Measurements from ENCODE around the gene GNPTAB.
A peak's percentile ranks its signal among the peaks of the same experiment; 100 is the strongest.

GRCh38 chr12:101876861-101877805, 46.4 kb upstream of the GNPTAB start, which contains the start of gene DRAM1:
- TF ChIP-seq CTCF (IDR thresholded peaks at IDR 0.05) (no peak), CBFB (CRISPR knock-in tag; IDR thresholded peaks at IDR 0.05; ENCODE audit: low read depth) (no peak), ATF6 (CRISPR knock-in tag; IDR thresholded peaks at IDR 0.05) (no peak), USF1 (CRISPR knock-in tag; IDR thresholded peaks at IDR 0.05) (no peak; the same call in 1 of the 2 replicates), CREM (CRISPR knock-in tag; IDR thresholded peaks at IDR 0.05) (no peak), MAX (CRISPR knock-in tag; IDR thresholded peaks at IDR 0.05) (peak; percentile 77; the same call in 1 of the 2 replicates), SP1 (CRISPR knock-in tag; conservative IDR thresholded peaks at IDR 0.05) (peak; percentile 51; the same call in 1 of the 2 replicates), ATF3 (CRISPR knock-in tag; conservative IDR thresholded peaks at IDR 0.05) (no peak), ZNF671 (CRISPR knock-in tag; IDR thresholded peaks at IDR 0.05) (no peak), NFE2L1 (CRISPR knock-in tag; IDR thresholded peaks at IDR 0.05) (no peak)
- TF ChIP-seq, protein P1, sequence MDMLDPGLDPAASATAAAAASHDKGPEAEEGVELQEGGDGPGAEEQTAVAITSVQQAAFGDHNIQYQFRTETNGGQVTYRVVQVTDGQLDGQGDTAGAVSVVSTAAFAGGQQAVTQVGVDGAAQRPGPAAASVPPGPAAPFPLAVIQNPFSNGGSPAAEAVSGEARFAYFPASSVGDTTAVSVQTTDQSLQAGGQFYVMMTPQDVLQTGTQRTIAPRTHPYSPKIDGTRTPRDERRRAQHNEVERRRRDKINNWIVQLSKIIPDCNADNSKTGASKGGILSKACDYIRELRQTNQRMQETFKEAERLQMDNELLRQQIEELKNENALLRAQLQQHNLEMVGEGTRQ (CRISPR knock-in tag; IDR thresholded peaks at IDR 0.05) = no peak
- TF ChIP-seq, protein P2, sequence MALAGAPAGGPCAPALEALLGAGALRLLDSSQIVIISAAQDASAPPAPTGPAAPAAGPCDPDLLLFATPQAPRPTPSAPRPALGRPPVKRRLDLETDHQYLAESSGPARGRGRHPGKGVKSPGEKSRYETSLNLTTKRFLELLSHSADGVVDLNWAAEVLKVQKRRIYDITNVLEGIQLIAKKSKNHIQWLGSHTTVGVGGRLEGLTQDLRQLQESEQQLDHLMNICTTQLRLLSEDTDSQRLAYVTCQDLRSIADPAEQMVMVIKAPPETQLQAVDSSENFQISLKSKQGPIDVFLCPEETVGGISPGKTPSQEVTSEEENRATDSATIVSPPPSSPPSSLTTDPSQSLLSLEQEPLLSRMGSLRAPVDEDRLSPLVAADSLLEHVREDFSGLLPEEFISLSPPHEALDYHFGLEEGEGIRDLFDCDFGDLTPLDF (CRISPR knock-in tag; IDR thresholded peaks at IDR 0.05) = no peak

All from WTC11 (cell line).